NCI-H2196 (cell line): ENCODE measurements around the gene DOHH.

Source experiments
- DNase-seq: peaks from one replicate; lab custom pipeline; 2025; ENCODE audit not compliant: unreplicated experiment; lab: John Stamatoyannopoulos, UW

Gene DOHH

DNA sequence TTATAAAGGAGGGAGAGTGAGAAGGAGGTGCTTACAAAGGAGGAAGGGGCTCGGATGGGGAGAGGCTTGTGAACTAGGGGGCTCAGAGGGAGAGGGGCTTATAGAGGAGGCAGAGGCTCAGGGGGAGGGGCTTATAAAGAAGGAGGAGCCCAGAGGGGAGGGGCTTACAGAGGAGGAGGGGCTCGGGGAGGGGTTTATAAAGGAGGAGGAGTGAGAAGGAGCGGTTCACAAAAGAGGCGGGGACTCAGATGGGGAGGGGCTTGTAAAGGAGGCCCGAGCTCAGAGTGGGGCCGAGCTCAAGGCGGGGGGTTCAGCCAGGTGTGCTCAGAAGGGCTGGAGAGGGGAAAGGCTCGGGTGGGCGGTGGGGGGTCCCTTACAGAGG is 20.6 kb downstream of the DOHH start:
- DNase-seq, result no peak

- peak; percentile 18 for DNase-seq
Measured at GRCh38 chr19:3479177-3479833, 21.2 kb downstream of the DOHH start.

DNA sequence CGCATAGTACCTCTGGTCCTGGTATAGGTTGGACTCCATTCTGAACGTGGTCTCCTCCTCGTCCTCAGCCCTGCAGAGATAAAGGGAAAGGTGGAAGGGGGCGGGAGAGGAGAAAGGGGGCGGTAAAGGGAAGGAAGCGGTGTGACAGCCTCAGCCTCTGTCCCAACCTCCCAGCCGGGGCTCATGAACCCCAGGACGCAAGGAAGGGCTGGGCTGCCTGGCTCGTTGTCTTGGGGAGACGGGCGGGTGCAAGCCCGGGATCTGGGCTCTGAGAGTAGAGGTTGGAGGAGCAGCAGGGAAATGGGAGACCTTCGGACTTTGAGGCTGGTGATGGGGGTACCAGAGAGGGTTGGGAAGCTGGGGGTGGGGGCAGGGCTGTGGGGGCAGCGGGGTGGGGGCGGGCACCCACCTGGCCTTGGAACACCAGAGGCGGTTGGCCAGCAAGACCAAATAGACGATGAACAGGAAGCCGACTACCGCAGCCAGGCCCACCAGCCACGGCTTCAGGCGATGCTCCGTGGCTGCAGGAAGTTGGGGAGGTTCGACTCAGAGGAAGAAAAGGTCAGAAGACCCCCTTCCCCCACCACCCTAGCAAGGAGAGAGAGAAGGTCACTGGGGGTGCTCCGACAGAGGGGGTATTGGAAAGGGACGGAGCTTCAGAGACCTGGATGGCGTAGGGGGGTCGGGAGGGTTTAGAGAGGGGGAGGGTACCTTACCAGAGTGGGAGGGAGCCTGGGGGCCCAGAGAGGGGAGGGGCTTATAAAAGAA is 21.9 kb downstream of the DOHH start:
- no peak for DNase-seq

DNA sequence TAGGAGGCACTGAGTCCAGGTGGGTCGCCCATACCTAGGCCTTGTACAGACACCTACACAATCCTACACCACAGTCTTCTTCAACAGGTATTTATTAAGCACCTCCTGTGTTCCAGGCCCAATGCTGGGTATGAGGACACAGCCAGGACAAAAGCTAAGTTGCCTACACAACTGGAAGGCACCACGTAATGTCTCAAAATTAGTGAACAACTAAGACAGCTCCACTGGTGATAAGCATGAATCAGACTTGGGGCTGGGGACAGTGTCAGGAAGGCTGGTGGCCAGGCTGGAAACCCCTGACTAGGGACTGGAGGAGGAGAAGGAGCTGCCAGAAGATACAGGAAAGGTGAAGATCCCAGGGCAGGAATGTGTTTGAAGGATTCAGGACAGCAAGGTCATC is 22.5 kb downstream of the DOHH start:
- DNase-seq, result no peak

GRCh38 chr19:3477506-3477905 is 23.0 kb downstream of the DOHH start:
- DNase-seq, result no peak

DNA sequence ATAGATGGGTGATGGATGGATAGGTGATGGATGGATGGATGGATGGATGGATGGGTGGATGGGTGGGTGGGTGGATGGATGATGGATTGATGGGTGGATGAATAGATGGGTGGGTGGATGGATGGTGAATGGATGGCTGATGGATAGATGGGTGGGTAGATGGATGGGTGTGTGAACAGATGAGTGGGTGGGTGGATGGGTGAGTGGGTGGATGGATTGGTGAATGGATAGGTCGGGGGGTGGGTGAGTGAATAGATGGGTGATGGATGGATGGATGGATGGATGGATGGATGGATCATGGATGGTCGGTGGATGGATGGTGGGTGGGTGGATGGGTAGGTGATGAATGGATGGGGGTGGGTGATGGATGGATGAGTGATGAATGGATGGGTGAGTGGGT is 23.6 kb downstream of the DOHH start:
- DNase-seq, result no peak

DNA sequence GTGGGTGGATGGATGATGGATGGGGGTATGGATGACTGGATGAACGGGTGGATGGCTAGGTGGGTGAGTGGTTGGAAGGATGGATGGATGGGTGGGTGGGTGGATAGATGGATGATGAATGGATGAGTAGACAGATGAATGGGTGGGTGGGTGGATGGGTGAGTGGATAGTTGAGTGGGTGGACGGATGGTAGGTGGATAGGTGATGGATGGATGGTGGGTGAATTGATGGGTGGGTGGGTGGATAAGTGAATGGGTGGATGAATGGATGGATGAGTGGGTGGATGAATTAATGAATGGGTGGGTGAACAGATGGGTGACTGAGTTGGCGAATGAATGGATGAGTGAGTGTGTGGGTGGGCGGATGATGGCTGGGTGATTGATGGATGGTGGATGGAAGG is 25.0 kb downstream of the DOHH start:
- no peak for DNase-seq

- DNase-seq, result no peak
Measured at GRCh38 chr19:3474614-3475013, 25.9 kb downstream of the DOHH start.

GRCh38 chr19:3474010-3474409 is 26.5 kb downstream of the DOHH start:
- DNase-seq, result no peak

DNA sequence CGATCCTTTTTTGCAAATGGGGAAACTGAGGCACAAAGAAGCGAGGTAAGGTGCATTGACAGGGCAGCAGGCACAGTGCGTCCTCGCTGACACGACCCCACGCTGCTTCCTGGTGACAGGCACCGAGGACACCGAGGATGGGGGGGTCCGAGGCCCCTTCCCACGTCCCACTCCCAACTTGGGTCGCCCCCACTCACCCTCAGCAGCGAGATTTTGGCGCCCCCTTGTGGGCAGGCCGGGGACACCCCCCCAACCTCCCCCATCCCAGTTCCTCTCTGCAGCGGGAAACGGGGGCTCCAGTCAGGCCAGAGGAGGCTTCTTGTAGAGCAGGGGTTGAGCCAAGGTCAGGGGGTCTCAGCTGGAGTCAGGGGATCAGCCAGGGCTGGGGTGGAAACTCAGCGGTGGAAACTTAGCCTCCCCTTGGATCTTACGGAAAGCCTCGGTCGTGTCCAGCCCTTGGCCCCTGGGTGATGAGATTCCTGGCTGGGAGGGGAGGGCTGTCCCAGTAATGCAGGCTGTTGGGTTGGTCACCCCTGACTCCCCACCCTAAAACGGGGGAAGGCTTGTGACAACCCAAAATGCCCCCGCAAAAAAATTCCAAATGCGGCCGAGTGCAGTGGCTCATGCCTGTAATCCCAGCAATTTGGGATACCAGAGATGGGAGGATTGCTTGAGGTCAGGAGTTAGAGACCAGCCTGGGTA is 28.4 kb downstream of the DOHH start:
- peak; percentile 22 for DNase-seq

GRCh38 chr19:3470500-3471128 is 29.9 kb downstream of the DOHH start:
- no peak for DNase-seq

- no peak for DNase-seq
Measured at GRCh38 chr19:3469638-3470499, 30.6 kb downstream of the DOHH start.

- no peak for DNase-seq
Measured at GRCh38 chr19:3468211-3468610, 32.3 kb downstream of the DOHH start.

DNA sequence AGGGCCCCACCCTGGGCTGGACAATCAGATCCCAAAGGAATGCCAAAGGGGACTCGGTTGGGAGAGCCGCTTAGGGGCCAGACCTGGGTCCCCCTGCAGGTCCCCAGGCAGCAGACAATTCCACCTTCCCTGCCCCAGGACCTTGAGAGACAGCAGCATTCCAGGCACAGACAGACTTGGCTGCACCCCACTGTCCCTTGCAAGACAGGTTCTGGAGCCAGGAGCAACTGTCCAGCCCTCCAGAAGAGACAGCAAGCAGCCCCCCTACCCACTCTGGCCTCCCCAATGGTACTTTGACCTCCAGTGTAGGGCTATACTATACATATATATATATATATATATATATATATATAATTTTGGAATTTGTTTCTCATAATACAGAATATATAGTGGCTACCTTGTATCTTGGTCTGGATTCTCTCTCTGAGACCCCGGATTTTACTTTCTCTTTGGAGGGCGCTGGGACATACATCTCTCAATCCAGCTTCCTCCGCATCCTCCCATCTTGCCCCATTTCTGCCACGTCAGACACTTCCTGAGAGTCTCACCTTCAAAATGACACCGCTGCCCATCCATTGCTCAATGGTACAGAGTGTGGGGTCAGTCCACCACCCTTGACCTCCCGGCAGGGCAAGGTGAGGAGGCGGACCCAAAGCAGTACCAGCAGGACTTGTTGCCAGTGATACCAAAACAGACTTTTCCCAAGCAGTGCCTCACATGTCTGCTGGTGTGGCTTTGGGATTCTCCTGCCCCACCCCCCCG is 32.9 kb downstream of the DOHH start:
- no peak for DNase-seq

DNA sequence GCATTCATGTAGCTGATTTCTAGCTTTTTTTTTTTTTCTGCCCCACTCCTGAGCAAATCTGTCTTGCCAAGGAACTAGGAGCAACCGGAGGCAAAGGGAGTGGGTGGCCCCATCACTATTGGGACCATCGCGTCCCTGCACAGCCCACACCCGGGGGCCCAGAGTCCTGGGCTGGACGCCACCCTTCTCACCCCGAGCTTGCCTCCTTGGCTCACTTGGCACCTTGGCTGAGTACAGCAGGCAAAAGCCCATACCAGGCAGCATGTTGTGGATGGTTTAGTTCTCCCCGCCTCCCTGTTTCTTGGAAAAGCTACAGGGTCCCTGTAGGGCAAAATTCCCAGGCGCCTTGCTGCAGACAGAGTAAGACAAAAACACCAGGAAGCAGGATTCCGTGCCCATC is 33.8 kb downstream of the DOHH start:
- no peak for DNase-seq

- DNase-seq, result no peak
Measured at GRCh38 chr19:3465552-3465951, 34.9 kb downstream of the DOHH start.

DNA sequence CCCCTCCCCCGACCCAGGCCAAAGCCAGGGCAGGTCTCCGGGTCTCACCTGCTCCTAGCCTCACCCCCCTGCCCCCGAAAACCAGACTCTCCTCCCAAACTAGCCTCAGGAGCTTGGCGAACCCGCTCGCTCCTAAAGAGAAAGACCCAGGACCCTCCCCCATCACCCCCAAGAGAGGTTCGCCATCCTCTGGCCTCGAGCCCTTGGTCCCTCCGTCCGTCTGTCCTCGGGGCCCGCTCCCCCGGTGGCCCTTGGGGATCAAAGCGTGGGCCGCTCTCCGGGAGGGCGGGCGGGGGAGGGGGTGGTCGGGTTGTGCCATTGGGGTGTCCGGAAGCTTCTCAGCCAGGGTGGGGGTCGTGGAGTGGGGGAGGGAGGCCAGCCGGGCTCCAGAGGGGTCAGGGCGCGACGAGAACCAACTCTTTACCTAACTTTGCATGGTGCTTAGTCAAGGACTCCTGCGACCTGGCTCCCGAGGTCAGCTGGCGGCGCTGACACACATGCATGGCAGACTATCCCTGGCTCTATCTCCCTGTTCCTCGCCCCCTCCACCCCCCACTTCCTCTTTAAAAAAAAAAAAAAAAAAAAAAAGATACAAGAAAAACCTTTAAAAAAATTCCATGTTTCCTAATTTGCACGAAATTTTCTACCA is 35.8 kb downstream of the DOHH start:
- DNase-seq, result no peak

GRCh38 chr19:3463714-3464586 is 36.5 kb downstream of the DOHH start:
- DNase-seq, result no peak
